PC-9 (cell line): ENCODE data around the gene QSER1.

Experiments
- EZH2 ChIP-seq: fragments of 200-600 bp; sonication (generic); IDR thresholded peaks from 2 replicates; pipeline ENCODE4 v1.8.0; 2017; ENCODE audit warnings: antibody characterized with exemption, low read depth
- TF ChIP-seq, protein P1 (sequence below): fragments of 200-600 bp; sonication (generic); conservative IDR thresholded peaks from 2 replicates; pipeline ENCODE4 v1.6.1; 2017; ENCODE audit warnings: mixed run types, antibody characterized with exemption, mild to moderate bottlenecking, moderate library complexity

- TF ChIP-seq, protein P1, sequence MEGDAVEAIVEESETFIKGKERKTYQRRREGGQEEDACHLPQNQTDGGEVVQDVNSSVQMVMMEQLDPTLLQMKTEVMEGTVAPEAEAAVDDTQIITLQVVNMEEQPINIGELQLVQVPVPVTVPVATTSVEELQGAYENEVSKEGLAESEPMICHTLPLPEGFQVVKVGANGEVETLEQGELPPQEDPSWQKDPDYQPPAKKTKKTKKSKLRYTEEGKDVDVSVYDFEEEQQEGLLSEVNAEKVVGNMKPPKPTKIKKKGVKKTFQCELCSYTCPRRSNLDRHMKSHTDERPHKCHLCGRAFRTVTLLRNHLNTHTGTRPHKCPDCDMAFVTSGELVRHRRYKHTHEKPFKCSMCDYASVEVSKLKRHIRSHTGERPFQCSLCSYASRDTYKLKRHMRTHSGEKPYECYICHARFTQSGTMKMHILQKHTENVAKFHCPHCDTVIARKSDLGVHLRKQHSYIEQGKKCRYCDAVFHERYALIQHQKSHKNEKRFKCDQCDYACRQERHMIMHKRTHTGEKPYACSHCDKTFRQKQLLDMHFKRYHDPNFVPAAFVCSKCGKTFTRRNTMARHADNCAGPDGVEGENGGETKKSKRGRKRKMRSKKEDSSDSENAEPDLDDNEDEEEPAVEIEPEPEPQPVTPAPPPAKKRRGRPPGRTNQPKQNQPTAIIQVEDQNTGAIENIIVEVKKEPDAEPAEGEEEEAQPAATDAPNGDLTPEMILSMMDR = no peak
- no peak for TF ChIP-seq EZH2
Observed at GRCh38 chr11:32990481-32990880, 97.9 kb downstream of the QSER1 start.
